Endothelial cell of umbilical vein (primary cell): ENCODE measurements around the gene GGA2. TPM values are rescaled to one million over a fixed set of nuclear protein-coding genes. Genes with fewer than 3 reads are reported as not detected.

Source experiments
- BruUV-seq: library from RNA; stranded (reverse); fragments of 400-500 nt; replicated peaks from 2 replicates; lab custom pipeline; 2021; lab: Mats Ljungman, UMichigan
- CTCF ChIA-PET: fragments of 300-600, 350-600 bp; sonication (Branson Sonifier 250); formaldehyde crosslinking; loops from one replicate; lab custom pipeline; 2021; ENCODE audit warnings: antibody characterized with exemption, inconsistent platforms; lab: Charles Lee
- POLR2A ChIA-PET: fragments of 300-600, 350-600 bp; sonication (Branson Sonifier 250); formaldehyde crosslinking; loops from one replicate; lab custom pipeline; 2021; ENCODE audit warnings: antibody characterized with exemption, inconsistent platforms; lab: Charles Lee
- DNase-seq: peaks from one replicate; pipeline ENCODE4 v3.0.0-alpha.2; 2011; ENCODE audit warnings: low read depth, low spot score
- FAIRE-seq: peaks from 2 replicates; lab custom pipeline; 2011; peaks lifted over from hg19 to GRCh38; lab: Jason Lieb, UNC
- H2AFZ ChIP-seq: 2 replicates; pipeline ENCODE4 v1.6.0; 2012; ENCODE audit warnings: low read depth, low read length, control low read depth, inconsistent platforms
- H3K27ac ChIP-seq: 2 replicates; pipeline ENCODE4 v1.5.1; 2011; ENCODE audit warnings: low read depth, mild to moderate bottlenecking, control low read depth, low read length, moderate library complexity; ENCODE audit not compliant: insufficient read depth
- H3K27me3 ChIP-seq, 2 experiments: 2 replicates each; pipeline versions ENCODE4 v1.6.0 to v1.6.1; 2011; ENCODE audit warnings: low read length in 2 of 2, mixed read lengths in 1 of 2; ENCODE audit not compliant: control insufficient read depth in 2 of 2, insufficient read depth in 2 of 2
- H3K36me3 ChIP-seq, 2 experiments: 2 replicates in 1 of 2; 3 replicates in 1 of 2; pipeline ENCODE4 v1.5.1; 2011; ENCODE audit warnings: low read length in 2 of 2, mild to moderate bottlenecking in 1 of 2, moderate library complexity in 1 of 2; ENCODE audit not compliant: control insufficient read depth in 2 of 2, insufficient read depth in 2 of 2; ENCODE audit errors: extremely low read depth in 1 of 2
- H3K4me1 ChIP-seq: 3 replicates; pipeline ENCODE4 v1.5.1; 2011; ENCODE audit warnings: mild to moderate bottlenecking, low read length; ENCODE audit not compliant: control insufficient read depth, insufficient read depth; ENCODE audit errors: extremely low read depth
- H3K4me2 ChIP-seq: 2 replicates; pipeline ENCODE4 v1.6.1; 2011; ENCODE audit warnings: low read length, control low read depth, mixed read lengths; ENCODE audit not compliant: insufficient read depth
- H3K4me3 ChIP-seq, 3 experiments: fragments of 200-600 bp in 1 of 3; sonication (generic), shearing (Covaris generic) in 1 of 3; replicated peaks in 1 of 3; 2 replicates each; pipeline ENCODE4 v1.5.1; 2011 to 2016; ENCODE audit warnings: control low read depth in 3 of 3, low read length in 3 of 3, mild to moderate bottlenecking in 2 of 3, inconsistent platforms in 1 of 3, low read depth in 1 of 3, moderate library complexity in 1 of 3; ENCODE audit not compliant: insufficient read depth in 1 of 3
- H3K79me2 ChIP-seq: 2 replicates; pipeline ENCODE4 v1.6.0; 2012; ENCODE audit warnings: low read length, inconsistent platforms; ENCODE audit not compliant: control insufficient read depth, insufficient read depth
- H3K9ac ChIP-seq: replicated peaks from 2 replicates; pipeline ENCODE3; 2011; ENCODE audit warnings: low read length, control low read depth; ENCODE audit not compliant: insufficient read depth; ENCODE audit errors: extremely low read depth
- H3K9me1 ChIP-seq: replicated peaks from 3 replicates; pipeline ENCODE4 v1.6.0; 2011; ENCODE audit warnings: mild to moderate bottlenecking, low read length; ENCODE audit not compliant: control insufficient read depth, insufficient read depth; ENCODE audit errors: extremely low read depth
- H3K9me3 ChIP-seq: replicated peaks from 2 replicates; pipeline ENCODE4 v1.5.1; 2012; ENCODE audit warnings: low read length, inconsistent platforms; ENCODE audit not compliant: control insufficient read depth, insufficient read depth
- H4K20me1 ChIP-seq: replicated peaks from 2 replicates; pipeline ENCODE3; 2011; ENCODE audit warnings: mild to moderate bottlenecking, low read length; ENCODE audit not compliant: control insufficient read depth, insufficient read depth; ENCODE audit errors: extremely low read depth
- CTCF ChIP-seq, 2 donors: IDR thresholded peaks; 1 replicate in 1 of 2; 2 replicates in 1 of 2; pipeline ENCODE4 v1.5.1; 2011; ENCODE audit warnings: low read length in 2 of 2, mild to moderate bottlenecking in 2 of 2, moderate library complexity in 2 of 2, control low read depth in 1 of 2, inconsistent platforms in 1 of 2, low read depth in 1 of 2; ENCODE audit not compliant: insufficient read depth in 1 of 2; ENCODE audit errors: extremely low read depth in 1 of 2
- EZH2 ChIP-seq: IDR thresholded peaks from 2 replicates; pipeline ENCODE4 v1.6.1; 2012; ENCODE audit warnings: borderline replicate concordance, low read depth, mild to moderate bottlenecking, moderate library complexity, low read length, inconsistent platforms; ENCODE audit not compliant: severe bottlenecking
- FOS ChIP-seq: IDR thresholded peaks from 2 replicates; pipeline ENCODE4 v1.6.1; 2011; ENCODE audit warnings: mild to moderate bottlenecking, low read length, moderate library complexity, borderline replicate concordance; ENCODE audit not compliant: insufficient read depth
- GATA2 ChIP-seq: IDR thresholded peaks from 2 replicates; pipeline ENCODE4 v1.7.0; 2011; ENCODE audit warnings: low read depth, mild to moderate bottlenecking, moderate library complexity, mixed read lengths, low read length; ENCODE audit not compliant: insufficient read length, insufficient read depth
- JUN ChIP-seq: IDR thresholded peaks from 2 replicates; pipeline ENCODE4 v1.6.1; 2011; ENCODE audit warnings: borderline replicate concordance, low read depth; ENCODE audit not compliant: insufficient read length, insufficient read depth
- MAX ChIP-seq: IDR thresholded peaks from 2 replicates; pipeline ENCODE4 v1.6.1; 2011; ENCODE audit not compliant: insufficient read depth, insufficient read length
- MYC ChIP-seq: IDR thresholded peaks from one replicate; pipeline ENCODE4 v1.6.1; 2011; ENCODE audit warnings: mild to moderate bottlenecking, low read depth, low read length
- POLR2A ChIP-seq: IDR thresholded peaks from 2 replicates; pipeline ENCODE4 v1.6.1; 2012; ENCODE audit warnings: low read depth, mild to moderate bottlenecking, control low read depth, low read length
- POLR2AphosphoS5 ChIP-seq: IDR thresholded peaks from 2 replicates; pipeline ENCODE4 v1.6.1; 2012; ENCODE audit warnings: low read depth, mild to moderate bottlenecking, control low read depth, low read length, moderate library complexity; ENCODE audit not compliant: insufficient read depth
- dilution Hi-C: fragments of 300-500 bp; cut with MboI; formaldehyde crosslinking; loops from one replicate; pipeline ENCODE4 v1.15.0; 2019; ENCODE audit warnings: low sequenced_read_pairs; ENCODE audit not compliant: extremely low pct_ligation_motif_present
- intact Hi-C: fragments of 100-400 bp; cut with micrococcal nuclease; formaldehyde crosslinking; loops from one replicate; pipeline ENCODE4 v1.10.0; 2022
- polyA plus RNA-seq, 4 experiments: library from polyadenylated mRNA; depleted of rRNA in 3 of 4; stranded (reverse) in 3 of 4; unstranded in 1 of 4; fragments of >200 nt; gene quantifications; 2 replicates each; pipeline versions ENCODE4 v1.2.1 to v1.2.3, GENCODE V29; 2011 to 2012; ENCODE audit warnings: missing spikeins in 1 of 4
- total RNA-seq: library from RNA; stranded (reverse); gene quantifications from 2 replicates; pipeline ENCODE4 v1.2.3, GENCODE V29; 2021

The GGA2 gene
- total and polyA plus RNA-seq, 2 donors (not counting 3 experiments of a cell fraction or from before 2014, with no cell fraction given) = 33.3 to 73.1 TPM

GRCh38 chr16:23433261-23433920, 76.9 kb downstream of the GGA2 start:
- no TSS peak for BruUV-seq
- no peak for FAIRE-seq
- no peak for TF ChIP-seq MAX
- TF ChIP-seq POLR2AphosphoS5 = no peak
- no peak for TF ChIP-seq CTCF (IDR thresholded peaks at IDR 0.05; ENCODE audit: extremely low read depth in 1 of 2, insufficient read depth in 1 of 2, low read depth in 1 of 2, low read length in 2 of 2)
- TF ChIP-seq GATA2 = no peak
- no peak for TF ChIP-seq POLR2A
- no peak for TF ChIP-seq JUN
- no peak for TF ChIP-seq MYC
- no peak for TF ChIP-seq EZH2
- no peak for TF ChIP-seq FOS
- no peak overlapping the region for H3K9ac ChIP-seq
- intact Hi-C loops = loop anchor here (5.0 kb wide), 3 partner anchors 41 to 351 kb away; no protein-coding TSS in a partner anchor
- H3K4me3 ChIP-seq = no peak overlapping the region
- CTCF ChIA-PET = interaction anchor here (0.7 to 7.3 kb wide), 28 partner anchors 8 to 533 kb away, joined by 3 to 371 read pairs (median 4); partner anchors contain the start of genes SCNN1G and USP31
- no peak overlapping the region for H2AFZ ChIP-seq
- no peak overlapping the region for H3K4me2 ChIP-seq
- H3K27me3 ChIP-seq = no peaks in the 10 kb centered on the region
- POLR2A ChIA-PET = no interaction called here
- H3K79me2 ChIP-seq = no peaks in the 10 kb centered on the region
- no peaks in the 10 kb centered on the region for H3K4me1 ChIP-seq
- no peak overlapping the region for H3K27ac ChIP-seq
- no peaks in the 10 kb centered on the region for H3K9me3 ChIP-seq
- H4K20me1 ChIP-seq = no peaks in the 10 kb centered on the region
- dilution Hi-C loops = no loop called here
- H3K9me1 ChIP-seq = no peaks in the 10 kb centered on the region
- peaks cover 8 to 10% of the 10 kb centered on the region in 2 experiments for H3K36me3 ChIP-seq
- no peak for DNase-seq
